GM19395 (cell line): ENCODE results near the gene BRD1.
A peak's percentile ranks its signal among the peaks of the same experiment; 100 is the strongest.
"Not testable (repeated sequence)": the region's sequence is repeated elsewhere in the genome, so short reads cannot be mapped to it uniquely, and the experiment has no call there.

Source experiments
- ATAC-seq: cut with Tn5 transposase; IDR thresholded peaks from one replicate; pipeline ENCODE4 v1.9.1; 2021; ENCODE audit warnings: mild to moderate bottlenecking, moderate library complexity; ENCODE audit not compliant: unreplicated experiment

The BRD1 gene

GRCh38 chr22:49770547-49771265, 57.0 kb downstream of the BRD1 start:
- ATAC-seq: no peak

GRCh38 chr22:49769691-49770546, 57.8 kb downstream of the BRD1 start:
- no peak for ATAC-seq

GRCh38 chr22:49768951-49769690, 58.6 kb downstream of the BRD1 start:
- no peak for ATAC-seq

GRCh38 chr22:49768077-49768910, 59.4 kb downstream of the BRD1 start:
- ATAC-seq: no peak

GRCh38 chr22:49767355-49768062, 60.2 kb downstream of the BRD1 start:
- no peak for ATAC-seq

- no peak for ATAC-seq
Observed at GRCh38 chr22:49765951-49766350, 61.7 kb downstream of the BRD1 start.

GRCh38 chr22:49765091-49765771, 62.4 kb downstream of the BRD1 start:
- no peak for ATAC-seq

GRCh38 chr22:49764127-49764581, 63.5 kb downstream of the BRD1 start:
- ATAC-seq: no peak

- ATAC-seq: no peak
Observed at GRCh38 chr22:49763696-49764095, 64.0 kb downstream of the BRD1 start.

GRCh38 chr22:49763138-49763537, 64.5 kb downstream of the BRD1 start:
- ATAC-seq: no peak

DNA sequence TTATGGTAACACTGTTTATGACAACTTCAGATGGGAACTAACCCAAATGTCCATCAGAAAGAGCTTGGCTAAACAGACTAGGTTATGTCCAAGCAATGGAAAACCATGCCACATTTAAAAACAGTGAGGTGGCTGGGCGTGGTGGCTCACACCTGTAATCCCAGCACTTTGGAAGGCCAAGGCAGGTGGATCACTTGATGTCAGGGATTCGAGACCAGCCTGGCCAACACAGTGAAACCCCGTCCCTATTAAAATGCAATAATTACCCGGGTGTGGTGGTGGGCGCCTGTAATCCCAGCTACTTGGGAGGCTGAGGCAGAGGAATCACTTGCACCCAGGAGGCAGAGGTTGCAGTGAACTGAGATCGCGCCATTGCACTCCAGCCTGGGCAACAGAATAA, 65.1 kb downstream of the BRD1 start:
- not testable (repeated sequence) for ATAC-seq

- no peak for ATAC-seq
Observed at GRCh38 chr22:49761836-49762235, 65.8 kb downstream of the BRD1 start.

- ATAC-seq: peak; percentile 76
Observed at GRCh38 chr22:49760630-49761571, 66.8 kb downstream of the BRD1 start.

DNA sequence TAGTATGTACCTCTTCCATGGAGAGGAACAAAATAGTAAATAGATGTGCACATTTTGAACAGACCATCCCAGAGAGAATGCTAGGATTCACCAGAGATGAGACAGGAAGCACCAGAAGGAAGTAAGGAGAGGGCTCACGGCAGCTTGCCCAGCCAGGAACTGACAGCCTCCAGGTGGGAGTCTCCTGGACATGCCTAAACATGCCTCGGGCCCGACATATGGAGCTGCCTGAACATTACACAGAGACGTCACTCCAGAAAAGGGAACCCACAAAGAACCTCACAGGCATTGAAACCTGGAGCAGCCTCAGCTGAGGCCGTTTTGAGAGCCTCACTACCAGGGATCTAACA, 67.4 kb downstream of the BRD1 start:
- ATAC-seq: no peak

DNA sequence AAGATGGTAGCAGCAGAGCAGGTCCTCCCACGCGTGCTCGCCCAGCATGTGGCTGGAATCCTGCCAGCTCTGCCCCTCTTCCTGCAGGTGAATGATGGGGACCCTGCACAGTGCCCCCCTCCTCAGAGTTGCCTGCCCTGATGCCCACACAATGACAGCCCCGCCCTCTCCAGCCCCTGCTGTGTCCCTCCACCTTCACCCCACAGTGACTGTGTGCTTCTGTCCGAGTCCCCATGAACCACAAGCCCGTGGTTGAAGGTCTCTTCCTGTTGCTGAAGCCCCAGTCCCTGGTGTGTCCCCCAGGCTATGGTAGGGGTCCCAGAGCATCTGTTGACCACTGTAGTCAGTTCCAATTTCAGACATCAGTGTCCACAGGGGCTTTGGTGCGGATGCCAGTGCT, 71.0 kb downstream of the BRD1 start:
- ATAC-seq: no peak

DNA sequence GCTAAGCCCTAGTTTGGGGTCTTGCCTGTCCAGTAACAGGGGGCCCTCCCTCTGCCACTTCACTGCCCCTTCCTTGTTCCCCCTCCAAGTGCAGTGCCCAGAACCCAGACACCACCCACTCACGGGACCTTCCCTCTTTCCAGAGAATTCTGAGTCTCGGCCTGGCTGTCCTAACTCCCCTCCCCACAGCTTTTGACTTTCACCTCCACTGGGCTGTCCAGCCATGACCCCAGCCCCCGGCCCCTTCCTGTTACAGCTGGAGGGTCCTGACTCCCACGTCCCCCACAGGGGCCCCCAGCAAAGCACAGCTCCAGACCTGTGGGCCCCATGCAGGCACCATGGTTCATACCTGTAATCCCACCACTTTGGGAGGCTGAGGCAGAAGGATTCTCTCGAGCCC, 71.5 kb downstream of the BRD1 start:
- ATAC-seq: no peak

DNA sequence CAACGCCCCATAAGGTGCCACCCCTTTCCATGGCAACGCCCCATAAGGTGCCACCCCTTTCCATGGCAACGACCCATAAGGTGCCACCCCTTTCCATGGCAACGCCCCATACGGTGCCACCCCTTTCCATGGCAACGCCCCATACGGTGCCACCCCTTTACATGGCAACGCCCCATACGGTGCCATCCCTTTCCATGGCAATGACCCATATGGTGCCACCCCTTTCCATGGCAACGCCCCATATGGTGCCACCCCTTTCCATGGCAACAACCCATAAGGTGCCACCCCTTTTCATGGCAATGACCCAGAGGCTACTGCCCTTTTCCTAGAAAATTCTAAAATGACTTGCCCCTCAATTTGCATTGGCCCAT, 72.1 kb downstream of the BRD1 start:
- no peak for ATAC-seq
